ENCODE measurements around the gene CDC45.

The CDC45 gene

DNA sequence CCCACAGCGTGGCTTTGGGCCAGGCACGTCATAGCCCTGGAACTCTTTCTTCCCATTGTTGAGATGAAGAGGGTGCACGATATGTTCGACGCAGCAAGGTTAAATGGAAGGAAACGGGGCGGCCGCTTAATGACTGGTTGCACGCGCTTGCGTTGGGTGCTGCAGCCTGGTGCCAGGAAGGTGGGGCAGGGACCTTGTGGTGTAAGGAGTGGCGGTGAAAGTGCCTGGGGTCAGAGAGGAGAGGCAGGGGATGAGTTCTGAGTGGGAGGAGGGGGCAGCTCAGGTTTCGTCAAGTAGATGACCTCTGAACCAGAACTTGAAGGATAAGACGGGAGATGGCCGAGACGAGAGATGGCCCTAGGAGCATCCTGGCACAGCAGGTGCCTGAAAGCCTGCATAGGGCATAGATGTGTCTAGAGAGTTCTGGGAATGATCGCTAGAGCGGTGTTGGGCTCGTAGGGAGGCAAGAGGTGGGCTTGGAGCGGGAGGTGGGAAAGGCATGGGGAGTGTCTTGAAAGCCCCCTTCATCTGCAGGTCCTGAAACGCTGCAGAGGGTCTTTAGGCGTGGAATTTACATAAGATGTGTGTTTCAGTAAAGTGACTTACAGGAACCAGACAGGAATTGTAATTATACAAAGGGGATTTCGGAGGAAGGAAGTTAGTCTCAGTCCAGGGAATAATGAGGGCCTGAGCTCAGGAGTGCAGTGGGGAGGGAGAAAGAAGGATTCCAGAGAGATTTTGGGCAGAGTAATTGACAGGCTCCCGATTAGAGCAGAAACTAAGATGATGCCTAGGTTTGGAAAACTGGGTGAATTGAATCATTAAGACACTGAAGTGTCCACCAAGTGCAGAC is 87.7 kb downstream of the CDC45 start:
- no peak for DNase-seq

DNA sequence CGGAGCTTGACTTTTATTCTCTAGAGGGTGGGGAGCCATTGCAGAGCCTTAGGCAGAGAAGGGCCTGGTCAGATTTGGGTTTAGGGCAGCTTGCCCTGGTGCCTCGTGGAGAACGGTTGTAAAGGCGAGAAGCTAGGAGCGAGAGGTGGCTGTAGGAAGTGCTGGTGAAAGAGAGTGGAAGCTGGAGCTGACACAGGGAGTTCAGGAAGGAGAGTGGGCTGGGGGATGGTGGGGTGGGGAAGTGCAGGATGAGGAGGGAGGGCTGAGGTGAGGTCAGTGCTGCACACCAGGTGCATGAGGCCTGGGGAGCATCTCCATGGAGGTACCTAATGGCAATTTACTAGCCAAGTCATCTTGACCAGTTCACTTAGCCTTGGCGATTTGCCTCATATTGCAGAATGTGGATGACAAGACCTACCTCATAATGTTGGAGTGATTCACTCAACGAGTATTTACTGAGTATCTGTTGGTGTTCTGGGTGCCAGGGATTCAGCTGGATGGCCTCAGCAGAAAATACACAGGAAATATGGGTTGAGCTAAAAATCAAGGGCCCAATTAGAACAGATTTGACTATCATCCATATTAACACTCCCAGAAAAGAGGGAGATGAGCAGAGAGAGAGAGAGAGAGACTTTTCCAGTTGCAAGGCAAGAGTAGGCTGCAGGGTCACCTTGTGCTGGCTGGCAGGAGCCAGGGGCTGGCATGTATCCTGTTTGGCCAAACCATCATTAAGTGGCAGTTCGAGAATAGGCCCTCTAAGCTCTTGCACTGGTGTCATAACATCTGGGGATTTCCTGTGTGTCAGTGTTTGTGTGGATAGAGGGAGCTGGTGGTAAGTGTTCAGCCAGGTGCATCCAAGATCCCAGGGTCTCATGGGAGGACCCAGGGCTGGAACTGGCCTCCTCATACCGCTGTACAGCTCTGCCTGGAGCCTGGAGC is 88.9 kb downstream of the CDC45 start:
- DNase-seq, result no peak

GRCh38 chr22:19569276-19569640 is 89.5 kb downstream of the CDC45 start:
- no peak for DNase-seq

DNA sequence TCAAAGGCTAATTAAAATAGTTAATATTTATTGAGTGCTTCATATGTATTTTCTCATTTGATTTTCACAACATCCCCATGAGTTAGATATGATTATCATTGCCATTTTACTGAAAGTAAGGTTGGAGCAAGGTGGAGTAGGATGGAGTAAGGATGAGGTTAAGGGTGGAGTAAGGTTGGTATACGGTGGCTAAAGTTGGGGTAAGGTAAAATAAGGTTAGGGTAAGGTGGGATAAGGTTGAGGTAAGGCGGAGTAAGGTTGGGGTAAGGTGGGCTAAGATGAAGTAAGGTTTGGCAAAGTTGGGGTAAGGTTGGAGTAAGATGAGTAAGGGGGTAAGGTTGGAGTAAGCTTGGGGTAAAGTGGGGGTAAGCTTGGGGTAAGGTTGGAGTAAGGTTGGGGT is 90.3 kb downstream of the CDC45 start:
- no peak for DNase-seq
